Lower leg skin (tissue), 3 donors: ENCODE results near the gene HOXB8.

Experiments used
- CTCF ChIP-seq, 3 donors: fragments of 450-650 bp; IDR thresholded peaks; one replicate each; pipeline ENCODE4 v1.5.1; 2016; ENCODE audit warnings: antibody characterized with exemption in 3 of 3, mild to moderate bottlenecking in 3 of 3, moderate library complexity in 2 of 3
- POLR2A ChIP-seq, 2 donors: fragments of 450-650 bp; IDR thresholded peaks; one replicate each; pipeline ENCODE4 v1.6.1; 2016 to 2017; ENCODE audit warnings: antibody characterized with exemption in 2 of 2, mild to moderate bottlenecking in 1 of 2, moderate library complexity in 1 of 2

GRCh38 chr17:48606892-48607614 is 8.0 kb downstream of the HOXB8 start:
- TF ChIP-seq POLR2A (IDR thresholded peaks at IDR 0.05) (no peak), CTCF (IDR thresholded peaks at IDR 0.05) (no peak)
